H1 (cell line): ENCODE data around the gene ST3GAL2. TPM values are rescaled to one million over a fixed set of nuclear protein-coding genes. Genes with fewer than 3 reads are reported as not detected.

ENCODE experiments used
- CTCF ChIA-PET: fragments of 300-600 bp; sonication (Branson Sonifier 250); formaldehyde crosslinking; loops from one replicate; lab custom pipeline; 2021; ENCODE audit not compliant: partially characterized antibody; lab: Charles Lee
- POLR2A ChIA-PET: fragments of 300-600 bp; sonication (Branson Sonifier 250); formaldehyde crosslinking; loops from one replicate; lab custom pipeline; 2021; ENCODE audit warnings: inconsistent platforms; ENCODE audit not compliant: partially characterized antibody; lab: Charles Lee
- DNase-seq, 2 experiments: peaks; one replicate each; pipeline versions ENCODE4 v3.0.0 to v3.0.0-alpha.2; 2010 to 2022; ENCODE audit warnings: low spot score in 2 of 2, low read depth in 1 of 2, mixed read lengths in 1 of 2
- FAIRE-seq: peaks from 2 replicates; lab custom pipeline; 2011; peaks lifted over from hg19 to GRCh38; lab: Jason Lieb, UNC
- H2AFZ ChIP-seq: 2 replicates; pipeline ENCODE4 v1.8.1; 2012; ENCODE audit warnings: low read length, inconsistent platforms
- H2AK5ac ChIP-seq: 2 replicates; pipeline ENCODE4 v1.6.1; 2013; ENCODE audit warnings: low read depth, low read length
- H2BK120ac ChIP-seq: replicated peaks from 2 replicates; pipeline ENCODE3; 2013; ENCODE audit warnings: low read depth, low read length, inconsistent platforms
- H2BK12ac ChIP-seq: 2 replicates; pipeline ENCODE4 v1.6.1; 2013; ENCODE audit warnings: low read depth, low read length
- H2BK15ac ChIP-seq: 2 replicates; pipeline ENCODE4 v1.6.1; 2013; ENCODE audit warnings: low read length
- H2BK20ac ChIP-seq: 2 replicates; pipeline ENCODE4 v1.6.1; 2013; ENCODE audit warnings: low read length
- H2BK5ac ChIP-seq: 2 replicates; pipeline ENCODE4 v1.6.1; 2013; ENCODE audit warnings: low read depth, low read length
- H3K14ac ChIP-seq: 2 replicates; pipeline ENCODE4 v1.6.1; 2013; ENCODE audit warnings: inconsistent platforms; ENCODE audit not compliant: insufficient read length
- H3K18ac ChIP-seq: 2 replicates; pipeline ENCODE4 v1.6.1; 2013; ENCODE audit warnings: low read length; ENCODE audit errors: extremely low read depth
- H3K23ac ChIP-seq: 2 replicates; pipeline ENCODE4 v1.6.1; 2013; ENCODE audit warnings: inconsistent platforms; ENCODE audit not compliant: insufficient read length
- H3K23me2 ChIP-seq: 2 replicates; pipeline ENCODE4 v1.6.1; 2013; ENCODE audit warnings: low read depth, low read length
- H3K27ac ChIP-seq: 2 replicates; pipeline ENCODE4 v1.6.1; 2011; ENCODE audit warnings: low read depth, low read length, inconsistent platforms
- H3K27me3 ChIP-seq, 4 experiments: replicated peaks in 1 of 4; 1 replicate in 1 of 4; 2 replicates in 3 of 4; pipeline versions ENCODE4 v1.6.1 to v1.8.1; 2011 to 2013; ENCODE audit warnings: low read length in 3 of 4, mild to moderate bottlenecking in 3 of 4, inconsistent platforms in 2 of 4, mixed read lengths in 2 of 4, moderate library complexity in 1 of 4; ENCODE audit not compliant: control insufficient read depth in 3 of 4, insufficient read depth in 3 of 4; ENCODE audit errors: extremely low read depth in 1 of 4
- H3K36me3 ChIP-seq, 4 experiments: 2 replicates each; pipeline versions ENCODE4 v1.6.1 to v1.8.1; 2011 to 2013; ENCODE audit warnings: mild to moderate bottlenecking in 4 of 4, low read length in 3 of 4, moderate library complexity in 2 of 4, control low read depth in 1 of 4, inconsistent platforms in 1 of 4; ENCODE audit not compliant: insufficient read depth in 4 of 4, control insufficient read depth in 2 of 4
- H3K4ac ChIP-seq: replicated peaks from 2 replicates; pipeline ENCODE3; 2013; ENCODE audit warnings: low read length, low read depth, mixed read lengths, inconsistent platforms; ENCODE audit not compliant: insufficient read length
- H3K4me1 ChIP-seq, 4 experiments: replicated peaks in 1 of 4; 1 replicate in 1 of 4; 2 replicates in 3 of 4; pipeline versions ENCODE4 v1.6.1 to v1.8.1; 2011 to 2013; ENCODE audit warnings: low read length in 3 of 4, inconsistent platforms in 2 of 4, mixed read lengths in 1 of 4; ENCODE audit not compliant: insufficient read depth in 4 of 4, control insufficient read depth in 3 of 4
- H3K4me2 ChIP-seq, 2 experiments: 2 replicates each; pipeline versions ENCODE4 v1.6.1 to v1.8.1; 2011 to 2013; ENCODE audit warnings: low read depth in 2 of 2, low read length in 2 of 2, control low read depth in 1 of 2, inconsistent platforms in 1 of 2, mild to moderate bottlenecking in 1 of 2; ENCODE audit not compliant: insufficient read depth in 1 of 2
- H3K4me3 ChIP-seq, 4 experiments: fragments of 200-600, 300-600 bp in 1 of 4; sonication (generic), shearing (Covaris generic), sonication (Bioruptor Twin) in 1 of 4; 2 replicates each; pipeline versions ENCODE4 v1.5.1 to v1.8.1; 2011 to 2016; ENCODE audit warnings: low read length in 4 of 4, low read depth in 3 of 4, control low read depth in 2 of 4, inconsistent platforms in 2 of 4, mild to moderate bottlenecking in 2 of 4, mixed read lengths in 1 of 4, moderate library complexity in 1 of 4; ENCODE audit not compliant: insufficient read depth in 2 of 4; ENCODE audit errors: extremely low read depth in 1 of 4
- H3K56ac ChIP-seq: replicated peaks from 2 replicates; pipeline ENCODE3; 2013; ENCODE audit warnings: low read depth, mild to moderate bottlenecking, mixed read lengths, low read length, inconsistent platforms; ENCODE audit not compliant: insufficient read length
- H3K79me1 ChIP-seq: 2 replicates; pipeline ENCODE4 v1.6.1; 2013; ENCODE audit warnings: low read depth, low read length, control low read depth
- H3K79me2 ChIP-seq, 2 experiments: 2 replicates each; pipeline versions ENCODE4 v1.6.1 to v1.8.1; 2012 to 2013; ENCODE audit warnings: low read length in 2 of 2, mild to moderate bottlenecking in 2 of 2, inconsistent platforms in 1 of 2; ENCODE audit not compliant: insufficient read depth in 2 of 2, control insufficient read depth in 1 of 2
- H3K9ac ChIP-seq, 4 experiments: replicated peaks in 1 of 4; 1 replicate in 1 of 4; 2 replicates in 3 of 4; pipeline versions ENCODE4 v1.6.1 to v1.8.1; 2011 to 2013; ENCODE audit warnings: low read depth in 3 of 4, low read length in 3 of 4, control low read depth in 2 of 4, mild to moderate bottlenecking in 2 of 4, moderate library complexity in 2 of 4, inconsistent platforms in 1 of 4; ENCODE audit errors: extremely low read depth in 1 of 4
- H3K9me3 ChIP-seq, 2 experiments: 2 replicates each; pipeline versions ENCODE4 v1.6.1 to v1.8.1; 2012 to 2013; ENCODE audit warnings: mild to moderate bottlenecking in 2 of 2, moderate library complexity in 2 of 2, control low read depth in 1 of 2, inconsistent platforms in 1 of 2, low read depth in 1 of 2, low read length in 1 of 2, mixed read lengths in 1 of 2; ENCODE audit not compliant: insufficient read depth in 2 of 2
- H4K20me1 ChIP-seq, 2 experiments: replicated peaks in 1 of 2; 2 replicates each; pipeline versions ENCODE3 to v1.8.1; 2011 to 2013; ENCODE audit warnings: inconsistent platforms in 2 of 2, low read length in 2 of 2, mild to moderate bottlenecking in 1 of 2; ENCODE audit not compliant: insufficient read depth in 2 of 2, control insufficient read depth in 1 of 2
- H4K5ac ChIP-seq: 2 replicates; pipeline ENCODE4 v1.6.1; 2013; ENCODE audit warnings: low read length, low read depth, mixed read lengths, inconsistent platforms; ENCODE audit not compliant: insufficient read length
- H4K8ac ChIP-seq: 2 replicates; pipeline ENCODE4 v1.8.0; 2013; ENCODE audit warnings: mild to moderate bottlenecking, moderate library complexity, low read length, inconsistent platforms; ENCODE audit not compliant: insufficient read depth; ENCODE audit errors: extremely low read depth
- H4K91ac ChIP-seq: replicated peaks from 2 replicates; pipeline ENCODE3; 2013; ENCODE audit warnings: low read length, mixed read lengths, inconsistent platforms; ENCODE audit not compliant: insufficient read length
- BACH1 ChIP-seq: IDR thresholded peaks from 2 replicates; pipeline ENCODE4 v1.6.1; 2012; ENCODE audit warnings: low read length, improper control_type of control experiment
- EGR1 ChIP-seq: IDR thresholded peaks from 2 replicates; pipeline ENCODE4 v1.6.1; 2011; ENCODE audit warnings: low read depth, low read length, borderline replicate concordance
- HDAC2 ChIP-seq, 2 experiments: fragments of 300-600 bp in 1 of 2; sonication (generic) in 1 of 2; IDR thresholded peaks; 2 replicates each; pipeline ENCODE4 v1.6.1; 2011 to 2012; ENCODE audit warnings: low read depth in 2 of 2, low read length in 2 of 2, mild to moderate bottlenecking in 2 of 2, moderate library complexity in 2 of 2, borderline replicate concordance in 1 of 2, inconsistent platforms in 1 of 2
- KDM5A ChIP-seq: fragments of 200-600 bp; IDR thresholded peaks from 2 replicates; pipeline ENCODE4 v1.7.1; 2012; ENCODE audit warnings: mild to moderate bottlenecking, low read length, inconsistent platforms, mixed read lengths
- POU5F1 ChIP-seq: IDR thresholded peaks from 2 replicates; pipeline ENCODE4 v1.6.1; 2011; ENCODE audit warnings: low read depth, mild to moderate bottlenecking, low read length, moderate library complexity
- WGBS, 2 experiments: shearing (Covaris generic) in 1 of 2; methylation state at CpG; one replicate each; pipeline versions ENCODE4 v1.1.6 to v1.1.7; 2013 to 2015; ENCODE audit warnings: low lambda C conversion rate in 2 of 2, mixed read lengths in 2 of 2, inconsistent platforms in 1 of 2, low coverage in 1 of 2, missing lambda C conversion rate in 1 of 2; ENCODE audit not compliant: insufficient replicate concordance in 2 of 2, insufficient coverage in 1 of 2, insufficient read length in 1 of 2; ENCODE audit errors: extremely low coverage in 1 of 2, missing lambda C conversion rate in 1 of 2; 5-methylcytosine and 5-hydroxymethylcytosine counted together
- polyA plus RNA-seq, 7 experiments: library from polyadenylated mRNA; depleted of rRNA in 3 of 7; stranded (reverse) in 5 of 7; unstranded in 2 of 7; fragments of >200 nt in 5 of 7; fragments of 200-250 nt in 2 of 7; gene quantifications; 1 replicate in 5 of 7; 2 replicates in 1 of 7; 4 replicates in 1 of 7; pipeline versions ENCODE4 v1.2.1 to v1.2.3, GENCODE V29; 2011 to 2013; ENCODE audit warnings: missing spikeins in 2 of 7, mixed read lengths in 2 of 7
- total RNA-seq: library from RNA; stranded (reverse); fragmentation: NEBNext Ultra II Directional; extraction: Animal tissue kit (Norgen Biotek cat#: 25700); gene quantifications from 2 replicates; pipeline ENCODE4 v1.2.1, GENCODE V29; 2021

The ST3GAL2 gene
- total and polyA plus RNA-seq, 2 of the 8 experiments (the other 6 are each of a cell fraction or from before 2014, with no cell fraction given) = 14.4 to 39.7 TPM

DNA sequence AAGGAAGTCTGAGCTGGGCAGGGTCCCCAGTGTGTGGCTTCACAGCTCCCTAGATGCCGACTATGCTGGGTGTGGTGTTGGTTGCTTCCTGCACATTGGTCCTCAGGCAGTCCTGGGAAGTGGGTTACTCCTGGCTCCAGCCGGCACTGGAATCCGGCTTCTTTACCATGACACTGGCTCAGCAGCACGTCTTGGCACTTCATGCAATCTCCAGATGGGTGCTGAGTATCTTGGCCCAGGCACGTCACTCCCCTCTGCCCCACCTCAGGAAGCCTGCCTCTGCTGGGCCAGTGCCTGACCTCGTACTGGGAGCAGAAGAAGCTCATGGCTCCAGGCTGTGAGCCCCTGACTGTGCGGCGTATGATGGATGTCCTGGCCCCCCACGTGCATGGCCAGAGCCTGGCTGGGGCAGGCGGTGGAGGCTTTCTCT is 40.0 kb upstream of the ST3GAL2 start:
- POLR2A ChIA-PET = interaction anchor here (0.8 to 1.9 kb wide), 8 partner anchors 8 to 102 kb away, joined by 3 to 6 read pairs (median 4); partner anchors contain the start of gene FCSK
- H3K18ac ChIP-seq = no peak overlapping the region
- H2BK12ac ChIP-seq = no peak overlapping the region
- DNase-seq = no peak
- TF ChIP-seq KDM5A = no peak
- TF ChIP-seq HDAC2 (IDR thresholded peaks at IDR 0.05; ENCODE audit: borderline replicate concordance in 1 of 2, low read depth in 2 of 2, low read length in 2 of 2) = no peak
- TF ChIP-seq EGR1 = no peak
- no peak for TF ChIP-seq BACH1
- no peak for TF ChIP-seq POU5F1
- TF ChIP-seq, all 59 proteins: peak for 0
- no peak overlapping the region for H3K4me2 ChIP-seq
- H3K4ac ChIP-seq = no peak overlapping the region
- no peaks in the 10 kb centered on the region for H3K79me2 ChIP-seq
- H4K20me1 ChIP-seq = peaks cover 0 to 2% of the 10 kb centered on the region in 2 experiments
- H3K9me3 ChIP-seq = no peaks in the 10 kb centered on the region
- H4K8ac ChIP-seq = peak overlapping the region; percentile 80; the same call in 1 of the 2 replicates
- no peak overlapping the region for H2BK20ac ChIP-seq
- peaks cover 2% of the 10 kb centered on the region; the same call in 1 of the 2 replicates for H3K23me2 ChIP-seq
- H3K27ac ChIP-seq = 0 out of 2 replicates have a peak overlapping the region, but pooled peaks have one; percentile 2
- no peak overlapping the region for H2BK120ac ChIP-seq
- H2AFZ ChIP-seq = no peak overlapping the region
- H3K9ac ChIP-seq = no peak overlapping the region
- peaks cover 3 to 28% (median 9%) of the 10 kb centered on the region in 4 experiments; a peak in 5 of 8 replicates for H3K36me3 ChIP-seq
- 84% methylated on average over 10 of the region's 10 CpGs; no CpG with 5 or more reads in 1 of the 2 experiments for WGBS, 2 experiments
- no peak overlapping the region for H3K4me3 ChIP-seq
- peak overlapping the region; percentile 56 for H2BK5ac ChIP-seq
- no peak for FAIRE-seq
- no peak overlapping the region for H3K56ac ChIP-seq
- H3K14ac ChIP-seq = no peak overlapping the region
- H3K4me1 ChIP-seq = peaks cover 0 to 8% (median under 1%) of the 10 kb centered on the region in 4 experiments; a peak in 2 of 7 replicates
- no peak overlapping the region for H2AK5ac ChIP-seq
- no peak overlapping the region for H2BK15ac ChIP-seq
- H4K5ac ChIP-seq = no peak overlapping the region
- H3K79me1 ChIP-seq = no peaks in the 10 kb centered on the region
- H4K91ac ChIP-seq = no peak overlapping the region
- no peak overlapping the region for H3K23ac ChIP-seq
- no peaks in the 10 kb centered on the region for H3K27me3 ChIP-seq
- CTCF ChIA-PET = interaction anchor here (0.5 to 13.6 kb wide), 9 partner anchors 9 to 175 kb away, joined by 3 to 117 read pairs (median 4); no protein-coding TSS in a partner anchor
